Cardiac muscle cell (in vitro differentiated cells and primary cell): ENCODE measurements around the gene SRPRA. TPM values are rescaled to one million over a fixed set of nuclear protein-coding genes. Genes with fewer than 3 reads are reported as not detected.

ENCODE experiments used
- DNase-seq, 2 donors: peaks; one replicate each; pipeline versions ENCODE4 v3.0.0 to v3.0.0-alpha.2; 2010 to 2017; ENCODE audit warnings: low read depth in 1 of 2, low spot score in 1 of 2
- H3K27ac ChIP-seq: fragments of 200-600 bp; sonication (generic); 2 replicates; pipeline ENCODE4 v1.5.1; 2016
- H3K27me3 ChIP-seq: fragments of 200-600 bp; sonication (generic); 2 replicates; pipeline ENCODE4 v1.6.0; 2016; ENCODE audit warnings: control low read depth
- H3K36me3 ChIP-seq: fragments of 200-600 bp; sonication (generic); 2 replicates; pipeline ENCODE4 v1.5.1; 2016; ENCODE audit warnings: control low read depth
- H3K4me1 ChIP-seq: fragments of 200-600 bp; sonication (generic); 2 replicates; pipeline ENCODE4 v1.8.1; 2017; ENCODE audit warnings: low read depth, mild to moderate bottlenecking, mixed run types
- H3K4me3 ChIP-seq: fragments of 200-600 bp; sonication (generic); 2 replicates; pipeline ENCODE4 v1.5.1; 2016; ENCODE audit warnings: mild to moderate bottlenecking
- H3K9me3 ChIP-seq: fragments of 200-600 bp; sonication (generic); 2 replicates; pipeline ENCODE4 v1.5.1; 2017; ENCODE audit warnings: low read depth, mild to moderate bottlenecking, control low read depth
- polyA plus RNA-seq: library from polyadenylated mRNA; unstranded; fragments of >200 nt; fragmentation: Nextera tagmentation; extraction: Ambion mirVana; gene quantifications from 2 replicates; pipeline ENCODE4 v1.2.1, GENCODE V29; 2016
- total RNA-seq: library from RNA; depleted of rRNA; stranded (reverse); fragments of >200 nt; gene quantifications from 2 replicates; pipeline ENCODE4 v1.2.3, GENCODE V29; 2016
- TF ChIP-seq, protein P1 (sequence below): IDR thresholded peaks from 2 replicates; pipeline ENCODE4 v1.5.1; 2012; ENCODE audit warnings: low read depth, mild to moderate bottlenecking, low read length

The SRPRA gene
- total and polyA plus RNA-seq, 2 experiments from 2014 or later = 42.9 to 76.6 TPM

DNA sequence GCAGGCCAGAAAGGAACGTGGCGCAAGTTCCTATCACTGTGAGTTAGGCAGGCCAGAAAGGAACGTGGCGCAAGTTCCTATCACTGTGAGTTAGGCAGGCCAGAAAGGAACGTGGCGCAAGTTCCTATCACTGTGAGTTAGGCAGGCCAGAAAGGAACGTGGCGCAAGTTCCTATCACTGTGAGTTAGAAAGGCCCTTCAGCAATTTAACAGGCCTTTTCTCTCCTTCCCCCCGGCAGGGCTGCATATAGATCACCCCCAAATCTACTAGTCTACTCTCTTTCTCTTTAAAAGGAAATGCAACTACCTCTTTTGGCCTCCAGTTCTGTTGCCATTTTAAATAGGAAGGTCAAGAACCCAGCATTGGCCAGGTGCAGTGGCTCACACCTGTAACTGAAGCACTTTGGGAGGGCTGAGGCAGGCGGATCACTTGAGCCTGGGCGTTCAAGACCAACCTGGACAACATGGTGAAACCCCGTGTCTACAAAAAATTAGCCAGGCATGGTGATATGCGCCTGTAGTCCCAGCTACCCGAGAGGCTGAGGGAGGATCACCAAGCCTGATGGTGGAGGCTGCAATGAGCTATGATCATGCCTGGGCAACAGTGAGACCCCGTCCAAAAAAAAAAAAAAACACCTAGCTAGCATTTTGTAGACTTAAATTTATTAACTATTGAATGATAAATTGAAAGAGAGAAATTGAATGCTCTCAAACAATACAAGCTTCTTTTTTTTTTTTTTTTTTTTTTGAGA is 42.2 kb downstream of the SRPRA start:
- no peak for DNase-seq
- TF ChIP-seq, protein P1, sequence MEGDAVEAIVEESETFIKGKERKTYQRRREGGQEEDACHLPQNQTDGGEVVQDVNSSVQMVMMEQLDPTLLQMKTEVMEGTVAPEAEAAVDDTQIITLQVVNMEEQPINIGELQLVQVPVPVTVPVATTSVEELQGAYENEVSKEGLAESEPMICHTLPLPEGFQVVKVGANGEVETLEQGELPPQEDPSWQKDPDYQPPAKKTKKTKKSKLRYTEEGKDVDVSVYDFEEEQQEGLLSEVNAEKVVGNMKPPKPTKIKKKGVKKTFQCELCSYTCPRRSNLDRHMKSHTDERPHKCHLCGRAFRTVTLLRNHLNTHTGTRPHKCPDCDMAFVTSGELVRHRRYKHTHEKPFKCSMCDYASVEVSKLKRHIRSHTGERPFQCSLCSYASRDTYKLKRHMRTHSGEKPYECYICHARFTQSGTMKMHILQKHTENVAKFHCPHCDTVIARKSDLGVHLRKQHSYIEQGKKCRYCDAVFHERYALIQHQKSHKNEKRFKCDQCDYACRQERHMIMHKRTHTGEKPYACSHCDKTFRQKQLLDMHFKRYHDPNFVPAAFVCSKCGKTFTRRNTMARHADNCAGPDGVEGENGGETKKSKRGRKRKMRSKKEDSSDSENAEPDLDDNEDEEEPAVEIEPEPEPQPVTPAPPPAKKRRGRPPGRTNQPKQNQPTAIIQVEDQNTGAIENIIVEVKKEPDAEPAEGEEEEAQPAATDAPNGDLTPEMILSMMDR = no peak

DNA sequence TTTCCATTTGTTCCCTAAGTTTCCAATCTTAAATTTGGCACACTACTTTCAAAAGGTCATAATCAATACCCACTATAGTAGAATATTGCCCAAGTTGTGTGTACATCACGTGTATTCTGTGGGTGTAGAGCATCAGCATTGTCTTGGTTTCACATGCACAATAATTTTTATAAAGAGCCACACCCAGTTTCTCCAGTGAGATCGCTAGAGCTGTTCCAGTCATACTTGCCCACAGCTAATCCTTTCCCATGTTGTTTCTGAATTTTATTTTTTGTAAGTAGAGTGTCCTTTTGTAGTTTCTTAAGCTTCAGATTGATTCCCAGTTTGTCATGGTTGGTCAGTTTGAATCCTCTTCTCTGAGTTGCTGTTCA is 43.4 kb downstream of the SRPRA start:
- no peak for DNase-seq
- Histone ChIP-seq H3K27ac (no peak overlapping the region), H3K27me3 (no peaks in the 10 kb centered on the region), H3K4me1 (no peaks in the 10 kb centered on the region), H3K4me3 (no peak overlapping the region), H3K9me3 (no peaks in the 10 kb centered on the region), H3K36me3 (peaks cover 4% of the 10 kb centered on the region)
- TF ChIP-seq, protein P1 = no peak

More for the DNA sequence above, 42.2 kb downstream of the SRPRA start:
- no peaks in the 10 kb centered on the region for H3K27me3 ChIP-seq
- peaks cover 4% of the 10 kb centered on the region for H3K36me3 ChIP-seq
- no peaks in the 10 kb centered on the region for H3K9me3 ChIP-seq
- no peak overlapping the region for H3K4me3 ChIP-seq
- H3K27ac ChIP-seq = no peak overlapping the region
- no peaks in the 10 kb centered on the region for H3K4me1 ChIP-seq

DNA sequence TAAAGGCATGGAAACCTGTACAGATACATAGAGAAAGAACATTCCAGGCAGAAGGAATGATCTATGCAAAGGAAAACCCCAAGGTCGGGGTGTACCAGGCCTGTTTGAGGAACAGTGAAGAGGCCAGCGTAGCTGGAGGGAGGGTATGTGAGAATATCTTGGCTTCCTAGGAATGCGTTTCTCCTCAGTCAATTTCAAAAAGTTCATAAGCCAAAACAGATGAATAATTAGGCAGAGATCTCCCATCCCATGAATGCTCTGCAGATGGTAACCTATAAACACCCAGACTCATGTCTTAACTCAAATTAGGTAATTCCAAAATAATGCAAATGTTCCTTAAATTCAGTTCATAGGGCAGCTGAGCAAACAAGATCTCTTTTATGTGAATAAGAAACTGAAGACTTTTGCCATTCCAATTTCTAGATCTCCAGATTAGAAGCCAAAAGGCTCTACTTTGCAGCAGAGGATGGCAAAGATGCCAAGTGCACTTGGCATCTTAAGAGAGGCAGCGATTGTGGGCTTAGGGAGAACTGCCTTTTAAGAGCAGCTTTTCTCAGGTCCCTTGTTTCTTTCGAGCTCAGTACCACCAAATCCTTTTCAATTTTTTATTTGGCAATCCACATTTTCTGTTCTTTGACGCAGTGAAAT is 43.9 kb downstream of the SRPRA start:
- TF ChIP-seq, protein P1 = no peak
- DNase-seq = no peak
- Histone ChIP-seq H3K9me3 (no peaks in the 10 kb centered on the region), H3K4me3 (no peak overlapping the region), H3K4me1 (no peaks in the 10 kb centered on the region), H3K27me3 (no peaks in the 10 kb centered on the region), H3K36me3 (peaks cover 3% of the 10 kb centered on the region), H3K27ac (no peak overlapping the region)

DNA sequence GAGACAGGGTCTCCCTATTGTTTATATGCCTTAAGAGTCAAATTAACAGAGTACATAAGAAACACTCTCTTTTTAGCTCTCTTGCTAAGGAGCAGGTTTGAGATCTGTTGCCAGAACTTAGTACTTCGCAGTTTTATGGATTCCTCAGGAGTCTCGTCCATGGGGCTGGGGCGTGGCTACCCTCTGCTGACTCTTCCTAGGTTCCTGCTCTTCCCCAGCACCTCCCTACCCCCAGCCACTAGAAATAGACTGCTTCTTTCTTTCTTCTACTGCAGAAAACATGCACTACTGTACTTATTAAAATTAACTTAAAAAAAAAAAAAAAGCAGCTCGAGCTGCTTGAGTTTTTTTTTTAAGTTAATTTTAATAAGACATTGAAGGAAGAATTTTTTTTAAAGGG is 49.1 kb downstream of the SRPRA start:
- Histone ChIP-seq H3K4me1 (no peaks in the 10 kb centered on the region), H3K27ac (no peak overlapping the region), H3K27me3 (no peaks in the 10 kb centered on the region), H3K9me3 (no peaks in the 10 kb centered on the region), H3K36me3 (no peaks in the 10 kb centered on the region), H3K4me3 (no peak overlapping the region)
- TF ChIP-seq, protein P1 = no peak
- DNase-seq = no peak

DNA sequence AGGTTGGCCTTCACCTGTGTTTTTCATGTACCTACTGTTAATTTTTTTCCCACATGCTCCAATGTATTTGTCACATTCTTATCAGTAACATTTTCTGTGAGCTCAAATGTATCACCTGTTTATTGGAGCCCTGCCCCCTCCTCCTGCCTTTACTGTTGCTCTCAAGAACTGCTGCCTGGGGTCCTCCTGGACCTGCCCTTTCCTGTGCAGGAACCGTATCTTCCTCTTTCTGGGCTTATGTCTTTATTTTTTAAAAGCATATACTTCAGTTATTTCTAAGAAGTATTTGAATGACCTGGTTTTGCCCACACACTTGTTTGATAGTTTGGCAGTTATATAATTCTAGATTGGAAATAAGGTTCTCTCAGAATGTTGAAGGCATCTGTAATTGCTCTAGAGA is 51.2 kb downstream of the SRPRA start:
- TF ChIP-seq, protein P1 = no peak
- H3K4me3 ChIP-seq = no peak overlapping the region
- H3K27ac ChIP-seq = no peak overlapping the region
- no peaks in the 10 kb centered on the region for H3K9me3 ChIP-seq
- H3K27me3 ChIP-seq = no peaks in the 10 kb centered on the region
- no peak for DNase-seq
- H3K4me1 ChIP-seq = peaks cover 3% of the 10 kb centered on the region
- H3K36me3 ChIP-seq = no peaks in the 10 kb centered on the region
